GM19043 (cell line): ENCODE results near the gene TUBGCP3.
"Not testable (repeated sequence)": the region's sequence is repeated elsewhere in the genome, so short reads cannot be mapped to it uniquely, and the experiment has no call there.

Experiments
- ATAC-seq: cut with Tn5 transposase; IDR thresholded peaks from one replicate; pipeline ENCODE4 v1.9.1; 2021; ENCODE audit warnings: low read depth; ENCODE audit not compliant: unreplicated experiment

Gene TUBGCP3

GRCh38 chr13:112486386-112487126 is 101.4 kb downstream of the TUBGCP3 start:
- no peak for ATAC-seq

- ATAC-seq: not testable (repeated sequence)
These were observed 102.1 kb downstream of the TUBGCP3 start for GRCh38 chr13:112485814-112486213.

DNA sequence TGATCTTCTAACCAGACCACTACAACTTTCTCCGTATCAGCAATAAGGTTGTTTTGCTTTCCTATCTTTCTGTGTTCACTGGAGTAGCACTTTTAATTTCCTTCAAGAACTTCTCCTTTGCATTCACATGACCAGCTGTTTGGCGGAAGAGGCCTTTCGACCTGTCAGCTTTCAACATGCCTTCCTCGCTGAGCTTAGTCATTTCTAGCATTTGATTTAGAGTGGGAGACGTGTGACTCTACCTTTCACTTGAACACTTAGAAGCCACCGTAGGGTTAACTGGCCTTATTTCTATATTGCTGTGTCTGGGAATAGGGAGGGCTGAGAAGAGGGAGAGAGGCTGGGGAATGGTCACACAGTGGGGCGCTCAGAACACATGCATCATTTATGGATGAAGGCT is 104.7 kb downstream of the TUBGCP3 start:
- ATAC-seq: no peak

GRCh38 chr13:112481458-112481857 is 106.5 kb downstream of the TUBGCP3 start:
- ATAC-seq: no peak

DNA sequence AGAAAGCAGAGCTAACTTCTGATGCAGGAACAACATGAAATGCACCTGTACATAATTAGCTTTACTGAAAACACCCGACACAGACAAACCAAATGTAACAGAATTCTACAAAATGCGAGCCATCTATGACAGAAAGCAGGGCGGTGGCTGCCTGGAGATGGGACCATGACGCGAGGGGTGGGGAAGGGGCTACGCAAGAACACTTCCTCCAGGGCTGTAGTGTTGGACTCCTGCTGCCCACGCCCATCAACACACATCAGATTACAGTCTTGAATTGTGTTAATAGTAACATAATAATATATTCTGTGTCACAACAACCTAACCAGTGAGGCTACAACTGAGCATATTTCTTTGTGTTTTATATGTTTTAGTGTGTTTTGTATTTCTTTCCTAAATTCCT is 108.6 kb downstream of the TUBGCP3 start:
- no peak for ATAC-seq

- no peak for ATAC-seq
These were observed 110.8 kb downstream of the TUBGCP3 start for GRCh38 chr13:112477070-112477619.

GRCh38 chr13:112475889-112476288 is 112.1 kb downstream of the TUBGCP3 start:
- ATAC-seq: no peak

DNA sequence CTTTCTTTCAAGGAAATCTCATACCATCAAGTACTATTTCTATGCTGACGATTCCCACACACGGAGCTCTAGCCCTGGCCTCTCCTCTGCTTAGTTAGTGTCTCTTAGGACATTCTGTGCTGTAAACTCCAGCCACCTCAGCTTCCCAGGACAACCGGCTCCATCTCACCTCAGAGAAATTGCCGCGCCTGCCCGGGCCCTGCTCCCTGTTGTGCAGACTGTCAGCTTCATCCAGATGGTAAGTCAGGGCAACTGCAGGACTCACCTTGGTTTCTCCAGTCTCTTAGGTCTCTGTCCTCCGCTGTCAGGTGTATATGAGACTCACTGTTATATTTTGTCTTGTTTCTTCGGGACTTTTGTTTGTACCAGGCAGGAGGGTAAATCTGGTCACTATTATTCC is 113.1 kb downstream of the TUBGCP3 start:
- no peak for ATAC-seq

DNA sequence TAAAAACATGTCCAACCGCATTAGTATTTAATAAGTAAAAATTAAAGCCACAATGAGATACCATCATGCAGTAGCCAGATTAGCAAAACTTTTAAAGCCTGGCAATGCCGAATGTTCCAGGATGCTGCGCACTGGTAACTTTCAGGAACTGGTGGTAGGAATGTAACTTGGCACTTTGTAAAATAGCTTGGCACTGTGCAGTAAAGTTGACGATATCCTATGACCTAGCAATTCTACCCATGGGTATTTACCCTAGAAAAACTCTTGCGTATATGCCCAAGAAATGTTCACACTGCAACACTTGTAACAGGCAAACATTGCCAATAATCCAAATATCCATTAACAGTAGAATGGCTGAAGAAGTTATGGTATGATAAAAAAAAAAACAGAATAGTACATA is 114.1 kb downstream of the TUBGCP3 start:
- no peak for ATAC-seq

GRCh38 chr13:112469071-112469745 is 118.7 kb downstream of the TUBGCP3 start:
- no peak for ATAC-seq

DNA sequence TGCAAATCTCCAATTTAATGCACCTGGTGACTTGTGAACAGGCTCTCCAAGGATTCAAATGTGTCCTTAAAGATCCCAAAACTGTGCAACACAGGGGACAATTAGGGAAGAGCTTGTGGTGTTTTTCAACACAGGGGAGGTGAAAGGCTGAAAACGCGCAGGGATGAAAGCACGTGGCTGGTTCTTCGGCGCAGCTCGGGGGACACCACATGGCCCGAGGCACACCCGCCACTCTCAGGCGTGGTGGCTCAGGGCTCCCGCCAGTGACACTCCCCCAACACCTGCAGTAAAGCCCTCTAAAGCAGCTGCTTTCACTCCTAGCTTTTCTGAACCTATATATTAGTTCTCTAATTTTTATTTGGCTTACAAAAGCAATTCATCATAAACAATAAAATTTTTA is 119.9 kb downstream of the TUBGCP3 start:
- ATAC-seq: no peak

GRCh38 chr13:112467236-112467635 is 120.7 kb downstream of the TUBGCP3 start:
- ATAC-seq: no peak

GRCh38 chr13:112466132-112467058 is 121.6 kb downstream of the TUBGCP3 start:
- ATAC-seq: no peak

DNA sequence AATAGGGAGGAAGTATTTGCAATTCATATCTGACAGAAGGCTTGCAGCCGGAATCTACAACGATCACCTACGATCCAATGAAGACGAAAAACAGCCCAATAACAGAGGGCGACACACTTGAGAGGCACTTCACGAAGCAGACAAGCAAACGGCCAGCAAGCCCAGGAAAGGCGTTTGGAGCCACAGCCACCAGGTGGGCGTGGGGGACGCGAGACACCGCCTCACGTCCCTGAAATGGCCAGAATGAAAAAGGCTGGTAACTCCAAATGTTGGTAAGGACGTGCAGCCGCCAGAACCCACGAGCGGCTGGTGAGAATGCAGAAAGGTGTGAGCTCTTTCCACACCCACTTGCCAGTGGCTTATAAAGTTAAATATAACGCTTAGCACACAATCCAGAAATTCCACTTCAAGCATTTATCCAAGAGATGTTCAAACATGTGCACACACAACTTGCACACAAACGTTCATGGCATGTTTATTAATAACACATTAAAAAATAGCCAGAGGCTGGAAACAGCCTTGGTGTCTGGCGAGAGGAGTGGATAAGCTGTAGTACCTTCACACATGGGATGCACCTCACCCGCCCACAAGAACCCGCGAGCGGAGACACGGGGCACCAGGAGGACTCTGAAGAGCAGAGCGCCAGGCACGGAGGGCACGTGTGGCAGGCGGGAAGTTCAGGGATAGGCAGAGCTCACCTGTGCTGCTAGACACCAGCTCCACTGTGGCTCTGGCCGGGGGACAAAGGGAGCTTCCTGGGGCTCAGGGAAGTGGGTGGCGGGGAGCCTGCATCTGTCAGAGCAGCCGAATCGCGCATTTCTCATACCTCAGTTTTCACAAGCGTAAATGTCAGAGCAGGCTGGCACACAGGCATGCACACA is 122.5 kb downstream of the TUBGCP3 start:
- no peak for ATAC-seq

- ATAC-seq: no peak
These were observed 123.2 kb downstream of the TUBGCP3 start for GRCh38 chr13:112464720-112465119.

- ATAC-seq: no peak
These were observed 125.5 kb downstream of the TUBGCP3 start for GRCh38 chr13:112462408-112462807.

DNA sequence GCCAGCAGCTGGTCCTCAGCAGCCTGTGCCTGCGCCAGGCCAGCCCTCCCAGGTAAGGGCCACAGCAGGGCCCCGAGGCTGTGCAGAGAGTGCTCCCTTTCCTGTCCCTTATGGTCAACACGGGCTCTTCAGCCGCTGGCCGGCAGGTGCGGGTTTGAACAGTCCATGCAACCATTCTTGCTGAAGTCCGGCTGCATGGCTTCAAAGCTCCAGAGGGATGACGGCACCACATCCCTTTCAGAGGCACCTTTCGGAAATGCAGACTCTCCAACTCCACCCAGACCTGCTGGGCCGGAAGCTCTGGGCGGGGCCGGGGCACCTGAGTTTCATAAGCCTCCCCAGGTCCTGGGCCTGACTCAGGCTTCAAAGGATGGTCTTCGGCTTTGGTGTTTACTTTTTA is 130.5 kb downstream of the TUBGCP3 start:
- no peak for ATAC-seq

DNA sequence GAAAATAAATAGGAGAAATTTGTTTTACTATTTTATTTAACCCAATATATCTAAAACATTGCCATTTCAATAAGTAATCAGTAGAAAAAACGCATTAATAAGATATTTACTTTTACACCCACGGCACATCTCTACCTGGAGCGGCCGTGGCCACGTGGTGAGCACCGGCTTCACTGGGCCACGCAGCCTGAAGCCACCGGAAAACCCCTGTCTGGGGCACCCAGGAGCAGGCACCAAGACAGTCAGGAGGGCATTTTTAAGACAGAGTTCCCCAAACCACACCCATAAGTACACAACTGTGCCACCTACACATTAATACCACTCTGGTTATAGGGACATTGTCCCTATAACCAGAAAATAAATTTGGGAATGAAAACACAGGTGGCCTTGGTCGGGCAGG is 130.9 kb downstream of the TUBGCP3 start:
- ATAC-seq: no peak

- no peak for ATAC-seq
These were observed 131.6 kb downstream of the TUBGCP3 start for GRCh38 chr13:112456138-112457056.
